HG03442 (cell line): ENCODE data around the gene RTN4IP1.

Experiments used
- ATAC-seq: cut with Tn5 transposase; IDR thresholded peaks from one replicate; pipeline ENCODE4 v1.9.1; 2021; ENCODE audit warnings: mild to moderate bottlenecking, moderate library complexity; ENCODE audit not compliant: unreplicated experiment

The RTN4IP1 gene, protein sequence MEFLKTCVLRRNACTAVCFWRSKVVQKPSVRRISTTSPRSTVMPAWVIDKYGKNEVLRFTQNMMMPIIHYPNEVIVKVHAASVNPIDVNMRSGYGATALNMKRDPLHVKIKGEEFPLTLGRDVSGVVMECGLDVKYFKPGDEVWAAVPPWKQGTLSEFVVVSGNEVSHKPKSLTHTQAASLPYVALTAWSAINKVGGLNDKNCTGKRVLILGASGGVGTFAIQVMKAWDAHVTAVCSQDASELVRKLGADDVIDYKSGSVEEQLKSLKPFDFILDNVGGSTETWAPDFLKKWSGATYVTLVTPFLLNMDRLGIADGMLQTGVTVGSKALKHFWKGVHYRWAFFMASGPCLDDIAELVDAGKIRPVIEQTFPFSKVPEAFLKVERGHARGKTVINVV

GRCh38 chr6:106629103-106629858, at the start of gene RTN4IP1, which contains the start of gene QRSL1:
Gene RTN4IP1, minus strand, starts transcription at chr6:106629498. Its CDS starts 477 bp downstream, at chr6:106629021.
Gene QRSL1, plus strand, starts transcription at chr6:106629578. Its CDS starts 104 bp downstream, at chr6:106629682.
- ATAC-seq, result peak; percentile 79

GRCh38 chr6:106677282-106677681, 48.0 kb upstream of the RTN4IP1 start:
- no peak for ATAC-seq

GRCh38 chr6:106674541-106675229, 45.4 kb upstream of the RTN4IP1 start:
- no peak for ATAC-seq

DNA sequence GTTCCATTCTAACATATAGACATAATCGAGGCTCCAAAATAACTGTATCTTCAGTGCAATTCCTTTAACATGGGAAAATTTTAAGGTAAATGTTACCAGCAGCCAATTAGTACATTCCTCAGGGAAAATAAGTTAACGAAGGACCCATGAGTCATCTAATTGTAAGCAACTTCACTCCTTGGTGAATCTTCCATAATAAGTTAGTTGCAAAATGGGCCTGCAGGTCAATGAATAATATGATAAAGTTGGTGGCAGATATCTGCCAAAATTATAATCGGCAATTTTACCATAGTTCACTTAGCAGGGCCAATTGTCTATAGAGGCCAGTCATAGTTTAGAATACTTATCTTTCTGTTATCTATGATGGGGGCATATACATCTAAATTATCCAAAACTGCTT, 42.4 kb upstream of the RTN4IP1 start:
- ATAC-seq, result no peak

DNA sequence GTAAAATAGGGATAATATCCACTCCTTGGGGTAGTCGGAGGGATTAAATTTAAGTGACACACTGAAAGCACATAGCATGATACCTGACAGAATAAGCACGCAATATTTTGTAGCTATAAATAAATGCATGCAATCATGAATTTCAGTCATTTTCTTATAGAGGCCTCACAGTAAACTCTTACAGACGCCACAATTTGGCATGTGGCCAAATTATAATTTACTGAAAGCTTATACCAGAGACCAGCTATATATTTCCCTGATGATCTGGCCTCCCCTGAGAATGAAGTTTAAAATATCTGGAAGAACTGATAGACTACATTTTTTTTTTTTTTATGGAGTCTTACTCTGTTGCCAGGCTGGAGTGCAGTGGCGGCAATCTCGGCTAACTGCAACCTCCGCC, 40.9 kb upstream of the RTN4IP1 start:
- no peak for ATAC-seq

DNA sequence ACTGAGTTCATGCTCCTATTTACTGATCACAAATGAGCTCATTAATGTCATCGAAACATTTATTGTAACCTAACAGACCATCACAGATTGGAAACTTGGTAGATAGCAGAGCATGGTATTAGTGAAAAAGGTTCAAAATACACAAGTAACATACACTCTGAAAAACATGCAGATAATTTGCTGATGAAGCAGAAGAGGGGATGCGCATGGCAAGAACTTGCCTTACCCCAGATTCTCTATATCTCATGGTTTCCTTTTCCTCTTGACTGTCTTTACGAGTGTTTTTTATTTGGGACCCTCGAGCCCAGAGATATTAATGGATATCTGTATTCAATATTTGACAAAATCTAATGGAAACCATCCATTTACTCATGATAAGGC, 37.7 kb upstream of the RTN4IP1 start:
- ATAC-seq, result no peak

GRCh38 chr6:106666282-106667021, 37.2 kb upstream of the RTN4IP1 start:
- ATAC-seq, result peak; percentile 95

GRCh38 chr6:106662458-106662857, 33.2 kb upstream of the RTN4IP1 start:
- ATAC-seq, result no peak

GRCh38 chr6:106659859-106660258, 30.6 kb upstream of the RTN4IP1 start:
- ATAC-seq, result no peak

- ATAC-seq, result no peak
Observed at GRCh38 chr6:106658469-106658868, 29.2 kb upstream of the RTN4IP1 start.

GRCh38 chr6:106648651-106649308, 19.5 kb upstream of the RTN4IP1 start:
- peak; percentile 58 for ATAC-seq

- no peak for ATAC-seq
Observed at GRCh38 chr6:106643061-106643460, 13.8 kb upstream of the RTN4IP1 start.

- no peak for ATAC-seq
Observed at GRCh38 chr6:106642476-106642875, 13.2 kb upstream of the RTN4IP1 start.

- ATAC-seq, result no peak
Observed at GRCh38 chr6:106639812-106640211, 10.5 kb upstream of the RTN4IP1 start.

DNA sequence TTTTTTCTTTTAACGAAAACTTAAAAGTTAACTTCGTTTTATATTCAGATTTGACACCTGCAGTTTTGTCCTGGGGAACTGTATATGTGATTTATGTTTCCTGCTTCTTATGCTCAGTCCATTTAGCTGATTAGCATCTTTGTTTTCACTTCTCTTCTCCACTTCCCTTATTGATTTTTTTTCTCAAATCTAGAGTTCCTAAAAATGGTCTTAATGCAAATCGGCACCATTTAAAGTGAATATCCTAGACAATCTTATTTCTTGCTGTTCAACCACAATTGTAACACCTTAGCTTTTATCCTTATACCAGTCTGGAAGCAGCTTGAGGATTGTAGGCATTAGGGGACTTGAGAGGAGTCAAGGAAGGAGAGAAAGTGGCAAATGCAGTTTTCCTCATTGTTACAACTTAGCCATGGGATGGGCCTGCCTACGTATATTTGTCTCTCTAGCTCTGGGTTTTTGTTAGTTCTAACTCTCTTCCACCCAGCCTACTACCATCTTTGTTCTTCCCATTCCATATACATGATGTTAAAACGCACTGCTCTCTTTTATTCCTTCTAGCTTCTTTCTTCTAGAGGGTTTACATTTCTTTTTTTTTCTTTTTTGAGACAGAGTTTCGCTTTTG, 8.5 kb upstream of the RTN4IP1 start:
- ATAC-seq, result peak; percentile 75

GRCh38 chr6:106637051-106637716, 7.9 kb upstream of the RTN4IP1 start:
- peak; percentile 8 for ATAC-seq

GRCh38 chr6:106634565-106634964, 5.3 kb upstream of the RTN4IP1 start:
- no peak for ATAC-seq

DNA sequence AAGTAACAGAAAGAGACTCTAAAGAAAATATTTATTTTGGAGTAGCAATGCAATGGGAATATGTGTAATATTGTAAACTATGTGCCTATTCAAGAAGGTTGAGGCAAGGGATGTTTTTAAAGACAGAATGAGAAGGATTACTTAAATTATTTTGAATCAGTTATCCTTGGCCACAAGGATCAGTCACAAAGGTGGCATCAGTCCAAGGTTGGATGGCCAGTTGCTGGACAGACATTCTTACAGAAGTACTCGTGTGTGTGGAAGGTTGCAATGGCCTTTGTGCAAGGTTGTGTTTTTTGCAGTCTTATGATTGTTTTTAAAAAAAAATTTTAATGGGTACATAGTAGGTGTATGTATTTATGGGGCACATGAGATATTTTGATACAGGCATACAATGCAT, 2.0 kb upstream of the RTN4IP1 start:
- no peak for ATAC-seq

- ATAC-seq, result no peak
Observed at GRCh38 chr6:106630366-106630765, 1.1 kb upstream of the RTN4IP1 start.
